HG02759 (cell line): Measurements from ENCODE around the gene RPL34.

ENCODE experiments used
- ATAC-seq: cut with Tn5 transposase; IDR thresholded peaks from one replicate; pipeline ENCODE4 v1.9.1; 2021; ENCODE audit warnings: mild to moderate bottlenecking, moderate library complexity; ENCODE audit not compliant: unreplicated experiment

The RPL34 gene

GRCh38 chr4:108622828-108623227 lies 2.5 kb downstream of the RPL34 start:
- no peak for ATAC-seq

- ATAC-seq, result no peak
Measured at GRCh38 chr4:108624263-108625056, 4.1 kb downstream of the RPL34 start.

- ATAC-seq, result no peak
Measured at GRCh38 chr4:108626056-108626455, 5.7 kb downstream of the RPL34 start.

GRCh38 chr4:108628411-108628810 lies 8.0 kb downstream of the RPL34 start:
- ATAC-seq, result no peak

GRCh38 chr4:108635070-108635655 lies 14.8 kb downstream of the RPL34 start:
- ATAC-seq, result no peak

- ATAC-seq, result no peak
Measured at GRCh38 chr4:108636246-108636645, 15.9 kb downstream of the RPL34 start.

GRCh38 chr4:108637856-108638255 lies 17.5 kb downstream of the RPL34 start:
- ATAC-seq, result no peak

- ATAC-seq, result no peak
Measured at GRCh38 chr4:108644237-108644636, 23.9 kb downstream of the RPL34 start.

GRCh38 chr4:108646706-108647105 lies 26.3 kb downstream of the RPL34 start:
- no peak for ATAC-seq

GRCh38 chr4:108649863-108650211 lies 29.5 kb downstream of the RPL34 start:
- peak; percentile 18 for ATAC-seq

GRCh38 chr4:108650212-108651013 lies 30.0 kb downstream of the RPL34 start, which contains the start of gene OSTC:
TSS of gene OSTC (plus strand) at chr4:108650599. CDS start at chr4:108650656, 57 bp downstream.
- ATAC-seq, result peak; percentile 93

- ATAC-seq, result peak; percentile 0
Measured at GRCh38 chr4:108651014-108651791, 30.8 kb downstream of the RPL34 start.

GRCh38 chr4:108662629-108663028 lies 42.3 kb downstream of the RPL34 start:
- no peak for ATAC-seq

- no peak for ATAC-seq
Measured at GRCh38 chr4:108674356-108674977, 54.1 kb downstream of the RPL34 start.
